SK-N-SH (cell line): ENCODE data around the gene SLC34A2. TPM values are rescaled to one million over a fixed set of nuclear protein-coding genes. Genes with fewer than 3 reads are reported as not detected.

Source experiments
- CTCF ChIA-PET: fragments of 300-600, 350-600 bp; formaldehyde crosslinking; extraction: SDS; loops from one replicate; lab custom pipeline; 2021; lab: Yijun Ruan, JAX
- POLR2A ChIA-PET: fragments of 350-600 bp; sonication (Branson Sonifier 250); formaldehyde crosslinking; extraction: SDS; loops from one replicate; lab custom pipeline; 2020; ENCODE audit warnings: antibody characterized with exemption, inconsistent platforms; lab: Yijun Ruan, JAX
- DNase-seq: peaks from one replicate; pipeline ENCODE4 v3.0.0; 2012
- H2AFZ ChIP-seq: fragments of 200-600 bp; sonication (generic); 2 replicates; pipeline ENCODE4 v1.8.1; 2016; ENCODE audit warnings: antibody characterized with exemption, mild to moderate bottlenecking, low read depth
- H3F3A ChIP-seq: fragments of 200-600 bp; sonication (generic); replicated peaks from 2 replicates; pipeline ENCODE3; 2016; ENCODE audit warnings: antibody characterized with exemption, mild to moderate bottlenecking; ENCODE audit not compliant: insufficient read depth
- H3K27ac ChIP-seq, 2 experiments: fragments of 200-500 bp in 1 of 2; fragments of 200-600 bp in 1 of 2; sonication (Bioruptor generic) in 1 of 2; sonication (generic), shearing (Covaris generic) in 1 of 2; 2 replicates each; pipeline versions ENCODE4 v1.5.1 to v1.6.1; 2014 to 2016; ENCODE audit warnings: low read depth in 2 of 2, inconsistent platforms in 1 of 2, low read length in 1 of 2, mild to moderate bottlenecking in 1 of 2, mixed read lengths in 1 of 2
- H3K27me3 ChIP-seq: fragments of 200-600 bp; sonication (generic), shearing (Covaris generic); 2 replicates; pipeline ENCODE4 v1.6.1; 2016; ENCODE audit warnings: mixed run types; ENCODE audit not compliant: insufficient read depth
- H3K36me3 ChIP-seq, 2 experiments: fragments of 200-500 bp in 1 of 2; fragments of 200-600 bp in 1 of 2; sonication (Bioruptor generic) in 1 of 2; sonication (generic) in 1 of 2; replicated peaks in 1 of 2; 2 replicates each; pipeline versions ENCODE3 to v1.5.1; 2014 to 2016; ENCODE audit warnings: low read length in 1 of 2, mild to moderate bottlenecking in 1 of 2; ENCODE audit not compliant: insufficient read depth in 2 of 2, control insufficient read depth in 1 of 2
- H3K4me1 ChIP-seq, 2 experiments: fragments of 200-500 bp in 1 of 2; fragments of 200-600 bp in 1 of 2; sonication (Bioruptor generic) in 1 of 2; sonication (generic), shearing (Covaris generic) in 1 of 2; 2 replicates each; pipeline versions ENCODE4 v1.5.1 to v1.6.1; 2014 to 2016; ENCODE audit warnings: low read depth in 1 of 2, low read length in 1 of 2, mixed run types in 1 of 2; ENCODE audit not compliant: insufficient read depth in 2 of 2, control insufficient read depth in 1 of 2
- H3K4me2 ChIP-seq: fragments of 200-600 bp; sonication (generic), shearing (Covaris generic); 2 replicates; pipeline ENCODE4 v1.6.1; 2017; ENCODE audit warnings: mixed run types
- H3K4me3 ChIP-seq, 2 experiments: fragments of 200-500 bp in 1 of 2; fragments of 200-600 bp in 1 of 2; sonication (Bioruptor generic) in 1 of 2; sonication (generic), shearing (Covaris generic) in 1 of 2; 2 replicates each; pipeline versions ENCODE4 v1.5.1 to v1.8.1; 2014 to 2016; ENCODE audit warnings: low read depth in 2 of 2, inconsistent platforms in 1 of 2, low read length in 1 of 2, mild to moderate bottlenecking in 1 of 2, mixed read lengths in 1 of 2, moderate library complexity in 1 of 2
- H3K79me2 ChIP-seq: fragments of 200-600 bp; sonication (generic); 2 replicates; pipeline ENCODE4 v1.8.1; 2017; ENCODE audit warnings: mild to moderate bottlenecking; ENCODE audit not compliant: insufficient read depth
- H3K9ac ChIP-seq: fragments of 200-600 bp; sonication (generic); 2 replicates; pipeline ENCODE4 v1.6.1; 2017; ENCODE audit warnings: mixed run types
- H3K9me2 ChIP-seq: fragments of 200-600 bp; sonication (generic); 2 replicates; pipeline ENCODE4 v1.6.1; 2017; ENCODE audit warnings: mixed run types
- H3K9me3 ChIP-seq: fragments of 200-600 bp; sonication (generic); 2 replicates; pipeline ENCODE4 v1.6.1; 2017; ENCODE audit warnings: mixed run types, mild to moderate bottlenecking, moderate library complexity
- H4K20me1 ChIP-seq: fragments of 200-600 bp; sonication (generic); 2 replicates; pipeline ENCODE4 v1.6.1; 2017; ENCODE audit warnings: mild to moderate bottlenecking, mixed run types; ENCODE audit not compliant: insufficient read depth
- CHD2 ChIP-seq: fragments of 150-350 bp; IDR thresholded peaks from 2 replicates; pipeline ENCODE4 v1.6.1; 2018; ENCODE audit warnings: low read length; ENCODE audit not compliant: partially characterized antibody
- CTCF ChIP-seq: fragments of 200-600 bp; sonication (generic); IDR thresholded peaks from 2 replicates; pipeline ENCODE4 v1.6.1; 2017; ENCODE audit warnings: antibody characterized with exemption, mild to moderate bottlenecking, moderate library complexity
- ELF1 ChIP-seq: IDR thresholded peaks from 2 replicates; pipeline ENCODE4 v1.4.0; 2012
- EP300 ChIP-seq, 2 experiments: IDR thresholded peaks; 2 replicates each; pipeline versions ENCODE4 v1.4.0 to v1.6.1; 2012; ENCODE audit warnings: borderline replicate concordance in 1 of 2, low read depth in 1 of 2, low read length in 1 of 2
- FOXJ3 ChIP-seq: sonication (generic); formaldehyde crosslinking; IDR thresholded peaks from 2 replicates; pipeline ENCODE4 v1.5.1; 2020; ENCODE audit warnings: mild to moderate bottlenecking, missing genetic modification reagents
- GABPA ChIP-seq: IDR thresholded peaks from 2 replicates; pipeline ENCODE4 v1.4.0; 2012; ENCODE audit warnings: low read depth, mild to moderate bottlenecking
- GATA2 ChIP-seq: sonication (generic); formaldehyde crosslinking; IDR thresholded peaks from 2 replicates; pipeline ENCODE4 v1.5.0; 2020; ENCODE audit warnings: mild to moderate bottlenecking, missing genetic modification reagents
- IRF3 ChIP-seq: fragments of 150-350 bp; IDR thresholded peaks from 2 replicates; pipeline ENCODE4 v1.6.1; 2016; ENCODE audit warnings: mild to moderate bottlenecking, low read depth, low read length
- MEF2A ChIP-seq: IDR thresholded peaks from 2 replicates; pipeline ENCODE4 v1.4.0; 2012; ENCODE audit warnings: low read depth, borderline replicate concordance
- MXI1 ChIP-seq: IDR thresholded peaks from 2 replicates; pipeline ENCODE4 v1.6.1; 2012; ENCODE audit warnings: mild to moderate bottlenecking, low read depth, low read length, improper control_type of control experiment
- NRF1 ChIP-seq: IDR thresholded peaks from 2 replicates; pipeline ENCODE4 v1.6.1; 2012; ENCODE audit warnings: low read depth, mild to moderate bottlenecking, low read length
- POLR2AphosphoS5 ChIP-seq: IDR thresholded peaks from 2 replicates; pipeline ENCODE4 v1.6.1; 2012; ENCODE audit warnings: low read depth, low read length
- RFX5 ChIP-seq: IDR thresholded peaks from 2 replicates; pipeline ENCODE4 v1.6.1; 2012; ENCODE audit warnings: mild to moderate bottlenecking, improper control_type of control experiment, low read length
- USF2 ChIP-seq: fragments of 150-350 bp; IDR thresholded peaks from 2 replicates; pipeline ENCODE4 v1.6.1; 2017; ENCODE audit warnings: antibody characterized with exemption, low read length, low read depth, borderline replicate concordance
- YY1 ChIP-seq: IDR thresholded peaks from 2 replicates; pipeline ENCODE4 v1.4.0; 2012; ENCODE audit warnings: low read depth, mild to moderate bottlenecking
- WGBS: methylation state at CpG from one replicate; pipeline ENCODE4 v1.1.6; 2017; ENCODE audit warnings: low lambda C conversion rate; 5-methylcytosine and 5-hydroxymethylcytosine counted together
- polyA plus RNA-seq, 3 experiments: library from polyadenylated mRNA; depleted of rRNA; stranded (reverse); fragments of >200 nt; gene quantifications; 2 replicates each; pipeline ENCODE4 v1.2.3, GENCODE V29; 2012

The SLC34A2 gene
- polyA plus RNA-seq, 1 of the 3 experiments (the other 2 are of a cell fraction), result not detected

DNA sequence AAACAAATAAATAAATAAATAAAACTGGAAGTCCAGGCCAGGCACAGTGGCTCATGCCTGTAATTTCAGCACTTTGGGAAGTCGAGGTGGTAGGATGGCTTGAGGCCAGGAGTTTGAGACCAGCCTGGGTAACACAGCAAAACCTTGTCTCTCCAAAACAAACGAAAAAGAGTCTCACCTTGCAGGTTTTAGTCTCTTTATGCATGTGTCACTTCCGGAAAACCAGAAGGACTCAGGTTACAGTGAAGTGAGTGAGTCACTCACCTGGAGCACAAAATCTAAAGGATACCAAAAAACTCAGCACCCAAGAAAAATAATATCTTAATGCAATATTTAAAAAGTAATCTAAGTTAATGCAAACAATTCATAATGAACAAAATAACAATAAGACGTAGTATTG, 20.1 kb upstream of the SLC34A2 start:
- Histone ChIP-seq H3K27ac (no peak overlapping the region), H3K36me3 (no peaks in the 10 kb centered on the region), H3K4me2 (no peak overlapping the region), H3K4me1 (no peaks in the 10 kb centered on the region), H4K20me1 (no peaks in the 10 kb centered on the region), H3K9me2 (no peaks in the 10 kb centered on the region), H3K27me3 (no peaks in the 10 kb centered on the region), H3K9ac (no peak overlapping the region), H3K9me3 (no peaks in the 10 kb centered on the region), H3K79me2 (no peaks in the 10 kb centered on the region), H2AFZ (no peak overlapping the region), H3K4me3 (no peak overlapping the region), H3F3A (no peaks in the 10 kb centered on the region)
- POLR2A ChIA-PET, result no interaction called here
- DNase-seq, result no peak
- CTCF ChIA-PET, result no interaction called here
- 28% methylated on average over 4 of the region's 4 CpGs for WGBS
- TF ChIP-seq NRF1, result no peak
- TF ChIP-seq CTCF, result no peak
- no peak for TF ChIP-seq CHD2
- TF ChIP-seq POLR2AphosphoS5, result no peak
- no peak for TF ChIP-seq YY1
- TF ChIP-seq MEF2A, result no peak
- no peak for TF ChIP-seq FOXJ3 (CRISPR knock-in tag)
- TF ChIP-seq USF2, result no peak
- no peak for TF ChIP-seq GATA2 (CRISPR knock-in tag)
- no peak for TF ChIP-seq GABPA
- no peak for TF ChIP-seq IRF3
- no peak for TF ChIP-seq RFX5
- no peak for TF ChIP-seq ELF1
- no peak for TF ChIP-seq EP300 (IDR thresholded peaks at IDR 0.05; ENCODE audit: borderline replicate concordance in 1 of 2, low read depth in 1 of 2, low read length in 1 of 2)
- TF ChIP-seq MXI1, result no peak
